IMR-90 (cell line): ENCODE results near the gene FAM184A. TPM values are rescaled to one million over a fixed set of nuclear protein-coding genes. Genes with fewer than 3 reads are reported as not detected.

Experiments
- ATAC-seq: fragments of 200-7000 bp; cut with Tn5 transposase; 2 replicates; pipeline ENCODE4 v1.9.1; 2020; ENCODE audit warnings: low read depth, mild to moderate bottlenecking, moderate library complexity
- BruUV-seq: library from RNA; stranded (reverse); fragments of 400-500 nt; replicated peaks from 2 replicates; lab custom pipeline; 2021; lab: Mats Ljungman, UMichigan
- CTCF ChIA-PET: fragments of 300-600 bp; formaldehyde crosslinking; extraction: SDS; loops from one replicate; lab custom pipeline; 2021; ENCODE audit warnings: antibody characterized with exemption; lab: Yijun Ruan, JAX
- POLR2A ChIA-PET: fragments of 300-600 bp; sonication (Branson Sonifier 250); formaldehyde crosslinking; loops from one replicate; lab custom pipeline; 2022; ENCODE audit warnings: antibody characterized with exemption; ENCODE audit not compliant: unreplicated experiment; lab: Charles Lee
- DNase-seq: peaks from one replicate; pipeline ENCODE4 v3.0.0; 2013
- H2AFZ ChIP-seq: replicated peaks from 2 replicates; pipeline ENCODE3; 2013; ENCODE audit warnings: low read length, mild to moderate bottlenecking; ENCODE audit not compliant: poor library complexity
- H2AK5ac ChIP-seq: 2 replicates; pipeline ENCODE4 v1.6.1; 2013; ENCODE audit warnings: low read depth, low read length, inconsistent platforms
- H2AK9ac ChIP-seq: replicated peaks from 2 replicates; pipeline ENCODE3; 2013; ENCODE audit warnings: mild to moderate bottlenecking, low read depth, low read length, moderate library complexity; ENCODE audit not compliant: poor library complexity
- H2BK120ac ChIP-seq: 2 replicates; pipeline ENCODE4 v1.6.1; 2013; ENCODE audit warnings: low read depth, low read length, inconsistent platforms
- H2BK15ac ChIP-seq: 3 replicates; pipeline ENCODE4 v1.6.1; 2013; ENCODE audit warnings: low read depth, low read length, inconsistent platforms
- H2BK20ac ChIP-seq: 2 replicates; pipeline ENCODE4 v1.6.1; 2013; ENCODE audit warnings: low read depth, mild to moderate bottlenecking, inconsistent platforms, low read length, moderate library complexity
- H2BK5ac ChIP-seq: 2 replicates; pipeline ENCODE4 v1.6.1; 2013; ENCODE audit warnings: mild to moderate bottlenecking, low read depth, low read length, inconsistent platforms; ENCODE audit not compliant: poor library complexity, severe bottlenecking
- H3K14ac ChIP-seq: replicated peaks from 2 replicates; pipeline ENCODE4 v1.6.1; 2013; ENCODE audit warnings: low read depth, low read length, inconsistent platforms
- H3K18ac ChIP-seq: 2 replicates; pipeline ENCODE4 v1.6.1; 2013; ENCODE audit warnings: low read depth, low read length, control low read depth
- H3K23ac ChIP-seq: 2 replicates; pipeline ENCODE4 v1.6.1; 2013; ENCODE audit warnings: low read depth, low read length, inconsistent platforms
- H3K27ac ChIP-seq: 2 replicates; pipeline ENCODE4 v1.5.1; 2013; ENCODE audit warnings: mild to moderate bottlenecking, control low read depth, low read length; ENCODE audit not compliant: insufficient read depth
- H3K27me3 ChIP-seq: 2 replicates; pipeline ENCODE4 v1.6.1; 2013; ENCODE audit warnings: low read length; ENCODE audit not compliant: control insufficient read depth, insufficient read depth
- H3K36me3 ChIP-seq: 2 replicates; pipeline ENCODE4 v1.6.1; 2013; ENCODE audit warnings: low read length, mixed read lengths; ENCODE audit not compliant: control insufficient read depth, insufficient read depth
- H3K4ac ChIP-seq: 2 replicates; pipeline ENCODE4 v1.6.1; 2013; ENCODE audit warnings: low read depth, low read length, inconsistent platforms
- H3K4me1 ChIP-seq: 2 replicates; pipeline ENCODE4 v1.6.1; 2013; ENCODE audit warnings: low read length, mixed read lengths; ENCODE audit not compliant: control insufficient read depth, insufficient read depth
- H3K4me2 ChIP-seq: 2 replicates; pipeline ENCODE4 v1.6.1; 2013; ENCODE audit warnings: low read depth, mild to moderate bottlenecking, control low read depth, low read length, moderate library complexity
- H3K4me3 ChIP-seq: 2 replicates; pipeline ENCODE4 v1.5.1; 2013; ENCODE audit warnings: low read depth, mild to moderate bottlenecking, control low read depth, low read length, moderate library complexity; ENCODE audit not compliant: insufficient read depth
- H3K56ac ChIP-seq: 2 replicates; pipeline ENCODE4 v1.6.1; 2013; ENCODE audit warnings: low read length, inconsistent platforms; ENCODE audit not compliant: insufficient read depth; ENCODE audit errors: extremely low read depth
- H3K79me1 ChIP-seq, 2 experiments: 2 replicates each; pipeline ENCODE4 v1.6.1; 2013; ENCODE audit warnings: low read length in 2 of 2, inconsistent platforms in 1 of 2, low read depth in 1 of 2
- H3K9ac ChIP-seq: 2 replicates; pipeline ENCODE4 v1.6.1; 2013; ENCODE audit warnings: low read depth, low read length, control low read depth
- H3K9me1 ChIP-seq: 2 replicates; pipeline ENCODE4 v1.6.1; 2013; ENCODE audit warnings: low read length, inconsistent platforms; ENCODE audit not compliant: insufficient read depth
- H3K9me3 ChIP-seq: 2 replicates; pipeline ENCODE4 v1.6.1; 2013; ENCODE audit warnings: low read length; ENCODE audit not compliant: control insufficient read depth, insufficient read depth
- H4K20me1 ChIP-seq: 2 replicates; pipeline ENCODE4 v1.6.1; 2013; ENCODE audit warnings: low read length, inconsistent platforms; ENCODE audit not compliant: insufficient read depth
- H4K5ac ChIP-seq: 2 replicates; pipeline ENCODE4 v1.6.1; 2013; ENCODE audit warnings: mild to moderate bottlenecking, low read depth, low read length, control low read depth
- H4K8ac ChIP-seq, 2 experiments: 2 replicates each; pipeline ENCODE4 v1.6.1; 2013; ENCODE audit warnings: low read depth in 2 of 2, low read length in 2 of 2, control low read depth in 1 of 2, inconsistent platforms in 1 of 2
- H4K91ac ChIP-seq: 2 replicates; pipeline ENCODE4 v1.6.1; 2013; ENCODE audit warnings: low read depth, low read length, inconsistent platforms; ENCODE audit not compliant: insufficient read depth
- BHLHE40 ChIP-seq: fragments of 150-350 bp; IDR thresholded peaks from 2 replicates; pipeline ENCODE4 v1.6.1; 2016; ENCODE audit warnings: mild to moderate bottlenecking, low read depth, low read length
- CHD1 ChIP-seq: IDR thresholded peaks from 2 replicates; pipeline ENCODE4 v1.6.1; 2012; ENCODE audit warnings: low read depth, low read length, improper control_type of control experiment
- MAFK ChIP-seq: IDR thresholded peaks from 2 replicates; pipeline ENCODE4 v1.6.1; 2012; ENCODE audit warnings: low read depth, low read length, improper control_type of control experiment
- MXI1 ChIP-seq: IDR thresholded peaks from 2 replicates; pipeline ENCODE4 v1.6.1; 2012; ENCODE audit warnings: low read depth, mild to moderate bottlenecking, low read length, moderate library complexity, borderline replicate concordance
- POLR2A ChIP-seq: IDR thresholded peaks from 2 replicates; pipeline ENCODE4 v1.6.1; 2012; ENCODE audit warnings: mild to moderate bottlenecking, low read depth, low read length
- RCOR1 ChIP-seq: IDR thresholded peaks from 2 replicates; pipeline ENCODE4 v1.6.1; 2012; ENCODE audit warnings: mild to moderate bottlenecking, low read length, improper control_type of control experiment; ENCODE audit not compliant: insufficient replicate concordance
- RFX5 ChIP-seq: IDR thresholded peaks from 2 replicates; pipeline ENCODE4 v1.8.0; 2012; ENCODE audit warnings: low read depth, mild to moderate bottlenecking, low read length, moderate library complexity
- dilution Hi-C: fragments of 300-500 bp; cut with HindIII; formaldehyde crosslinking; loops from one replicate; pipeline ENCODE4 v1.14.3; 2018; ENCODE audit warnings: low sequenced_read_pairs; ENCODE audit not compliant: unreplicated experiment
- in situ Hi-C: fragments of 300-500 bp; cut with MboI; formaldehyde crosslinking; loops from 3 replicates; pipeline ENCODE4 v1.14.3; 2019; ENCODE audit warnings: low sequenced_read_pairs, inconsistent platforms, mixed read lengths
- intact Hi-C: fragments of 100-400 bp; cut with micrococcal nuclease; formaldehyde crosslinking; loops from 2 replicates; pipeline ENCODE4 v1.10.0; 2022
- polyA plus RNA-seq, 3 experiments: library from polyadenylated mRNA; depleted of rRNA; stranded (reverse); fragments of >200 nt; gene quantifications; 2 replicates each; pipeline ENCODE4 v1.2.3, GENCODE V29; 2012; ENCODE audit warnings: low replicate concordance in 1 of 3
- total RNA-seq: library from RNA; depleted of rRNA; stranded (reverse); fragments of >200 nt; gene quantifications from 2 replicates; pipeline ENCODE4 v1.2.3, GENCODE V29; 2012
- TF ChIP-seq, protein P1 (sequence below): fragments of 150-350 bp; IDR thresholded peaks from 2 replicates; pipeline ENCODE4 v1.6.1; 2017; ENCODE audit warnings: mild to moderate bottlenecking, antibody characterized with exemption, low read length, low read depth
- TF ChIP-seq, protein P2 (sequence below): conservative IDR thresholded peaks from 2 replicates; pipeline ENCODE4 v1.5.1; 2012; ENCODE audit warnings: mild to moderate bottlenecking, low read depth, low read length, improper control_type of control experiment

Gene FAM184A
- total and polyA plus RNA-seq, 2 of the 4 experiments (the other 2 are of a cell fraction): 0.03 TPM; not detected in 1

DNA sequence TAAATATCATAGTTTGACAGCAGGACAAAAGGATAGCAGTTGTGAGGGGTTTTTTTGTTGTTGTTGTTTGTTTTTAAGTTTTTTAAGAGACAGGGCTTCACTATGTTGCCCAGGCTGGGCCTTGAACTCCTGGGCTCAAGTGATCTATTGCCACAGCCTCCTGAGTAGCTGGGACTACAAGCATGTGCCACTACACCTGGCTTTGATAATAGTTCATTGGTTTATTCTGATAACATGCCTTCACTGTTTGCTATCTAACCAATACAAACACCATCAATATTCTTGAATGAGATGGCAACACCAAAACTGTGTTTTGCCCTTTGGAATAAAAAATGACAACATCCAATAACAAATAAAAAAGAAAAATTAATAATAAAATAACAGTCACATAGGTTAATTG lies 41.2 kb downstream of the FAM184A start:
- Histone ChIP-seq H3K56ac (no peak overlapping the region), H3K9me1 (no peaks in the 10 kb centered on the region), H3K36me3 (no peaks in the 10 kb centered on the region), H4K8ac (no peak overlapping the region), H3K18ac (no peak overlapping the region), H3K27me3 (no peaks in the 10 kb centered on the region), H4K20me1 (no peaks in the 10 kb centered on the region), H3K4me1 (no peaks in the 10 kb centered on the region), H3K4ac (no peak overlapping the region), H2BK15ac (no peak overlapping the region), H2BK20ac (no peak overlapping the region), H3K4me3 (no peak overlapping the region), H2AK9ac (no peak overlapping the region), H4K91ac (no peak overlapping the region), H2AFZ (no peak overlapping the region), H2BK120ac (no peak overlapping the region), H4K5ac (no peak overlapping the region), H2AK5ac (no peak overlapping the region), H3K27ac (no peak overlapping the region), H3K9ac (no peak overlapping the region), H2BK5ac (no peak overlapping the region), H3K4me2 (no peak overlapping the region), H3K79me1 (no peaks in the 10 kb centered on the region), H3K14ac (no peak overlapping the region), H3K9me3 (no peaks in the 10 kb centered on the region), H3K23ac (no peak overlapping the region)
- ChIA-PET CTCF (no interaction called here), POLR2A (no interaction called here)
- no peak for DNase-seq
- TF ChIP-seq BHLHE40 (no peak), RCOR1 (no peak), MXI1 (no peak), CHD1 (no peak), MAFK (no peak), RFX5 (no peak), POLR2A (no peak)
- TF ChIP-seq, protein P1, sequence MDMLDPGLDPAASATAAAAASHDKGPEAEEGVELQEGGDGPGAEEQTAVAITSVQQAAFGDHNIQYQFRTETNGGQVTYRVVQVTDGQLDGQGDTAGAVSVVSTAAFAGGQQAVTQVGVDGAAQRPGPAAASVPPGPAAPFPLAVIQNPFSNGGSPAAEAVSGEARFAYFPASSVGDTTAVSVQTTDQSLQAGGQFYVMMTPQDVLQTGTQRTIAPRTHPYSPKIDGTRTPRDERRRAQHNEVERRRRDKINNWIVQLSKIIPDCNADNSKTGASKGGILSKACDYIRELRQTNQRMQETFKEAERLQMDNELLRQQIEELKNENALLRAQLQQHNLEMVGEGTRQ: no peak
- TF ChIP-seq, protein P2, sequence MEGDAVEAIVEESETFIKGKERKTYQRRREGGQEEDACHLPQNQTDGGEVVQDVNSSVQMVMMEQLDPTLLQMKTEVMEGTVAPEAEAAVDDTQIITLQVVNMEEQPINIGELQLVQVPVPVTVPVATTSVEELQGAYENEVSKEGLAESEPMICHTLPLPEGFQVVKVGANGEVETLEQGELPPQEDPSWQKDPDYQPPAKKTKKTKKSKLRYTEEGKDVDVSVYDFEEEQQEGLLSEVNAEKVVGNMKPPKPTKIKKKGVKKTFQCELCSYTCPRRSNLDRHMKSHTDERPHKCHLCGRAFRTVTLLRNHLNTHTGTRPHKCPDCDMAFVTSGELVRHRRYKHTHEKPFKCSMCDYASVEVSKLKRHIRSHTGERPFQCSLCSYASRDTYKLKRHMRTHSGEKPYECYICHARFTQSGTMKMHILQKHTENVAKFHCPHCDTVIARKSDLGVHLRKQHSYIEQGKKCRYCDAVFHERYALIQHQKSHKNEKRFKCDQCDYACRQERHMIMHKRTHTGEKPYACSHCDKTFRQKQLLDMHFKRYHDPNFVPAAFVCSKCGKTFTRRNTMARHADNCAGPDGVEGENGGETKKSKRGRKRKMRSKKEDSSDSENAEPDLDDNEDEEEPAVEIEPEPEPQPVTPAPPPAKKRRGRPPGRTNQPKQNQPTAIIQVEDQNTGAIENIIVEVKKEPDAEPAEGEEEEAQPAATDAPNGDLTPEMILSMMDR: no peak
- dilution Hi-C loops (no loop called here), intact Hi-C loops (no loop called here), in situ Hi-C loops (no loop called here)
- BruUV-seq: no TSS peak
- ATAC-seq: no peak
